H1 (cell line): ENCODE measurements around the gene MBNL2. TPM values are rescaled to one million over a fixed set of nuclear protein-coding genes. Genes with fewer than 3 reads are reported as not detected.

ENCODE experiments used
- CTCF ChIA-PET: fragments of 300-600 bp; sonication (Branson Sonifier 250); formaldehyde crosslinking; loops from one replicate; lab custom pipeline; 2021; ENCODE audit not compliant: partially characterized antibody; lab: Charles Lee
- POLR2A ChIA-PET: fragments of 300-600 bp; sonication (Branson Sonifier 250); formaldehyde crosslinking; loops from one replicate; lab custom pipeline; 2021; ENCODE audit warnings: inconsistent platforms; ENCODE audit not compliant: partially characterized antibody; lab: Charles Lee
- DNase-seq, 2 experiments: peaks; one replicate each; pipeline versions ENCODE4 v3.0.0 to v3.0.0-alpha.2; 2010 to 2022; ENCODE audit warnings: low spot score in 2 of 2, low read depth in 1 of 2, mixed read lengths in 1 of 2
- FAIRE-seq: peaks from 2 replicates; lab custom pipeline; 2011; peaks lifted over from hg19 to GRCh38; lab: Jason Lieb, UNC
- H2AFZ ChIP-seq: 2 replicates; pipeline ENCODE4 v1.8.1; 2012; ENCODE audit warnings: low read length, inconsistent platforms
- H2AK5ac ChIP-seq: 2 replicates; pipeline ENCODE4 v1.6.1; 2013; ENCODE audit warnings: low read depth, low read length
- H2BK120ac ChIP-seq: replicated peaks from 2 replicates; pipeline ENCODE3; 2013; ENCODE audit warnings: low read depth, low read length, inconsistent platforms
- H2BK12ac ChIP-seq: 2 replicates; pipeline ENCODE4 v1.6.1; 2013; ENCODE audit warnings: low read depth, low read length
- H2BK15ac ChIP-seq: 2 replicates; pipeline ENCODE4 v1.6.1; 2013; ENCODE audit warnings: low read length
- H2BK20ac ChIP-seq: 2 replicates; pipeline ENCODE4 v1.6.1; 2013; ENCODE audit warnings: low read length
- H2BK5ac ChIP-seq: 2 replicates; pipeline ENCODE4 v1.6.1; 2013; ENCODE audit warnings: low read depth, low read length
- H3K14ac ChIP-seq: 2 replicates; pipeline ENCODE4 v1.6.1; 2013; ENCODE audit warnings: inconsistent platforms; ENCODE audit not compliant: insufficient read length
- H3K18ac ChIP-seq: 2 replicates; pipeline ENCODE4 v1.6.1; 2013; ENCODE audit warnings: low read length; ENCODE audit errors: extremely low read depth
- H3K23ac ChIP-seq: 2 replicates; pipeline ENCODE4 v1.6.1; 2013; ENCODE audit warnings: inconsistent platforms; ENCODE audit not compliant: insufficient read length
- H3K23me2 ChIP-seq: 2 replicates; pipeline ENCODE4 v1.6.1; 2013; ENCODE audit warnings: low read depth, low read length
- H3K27ac ChIP-seq: 2 replicates; pipeline ENCODE4 v1.6.1; 2011; ENCODE audit warnings: low read depth, low read length, inconsistent platforms
- H3K27me3 ChIP-seq, 4 experiments: replicated peaks in 1 of 4; 1 replicate in 1 of 4; 2 replicates in 3 of 4; pipeline versions ENCODE4 v1.6.1 to v1.8.1; 2011 to 2013; ENCODE audit warnings: low read length in 3 of 4, mild to moderate bottlenecking in 3 of 4, inconsistent platforms in 2 of 4, mixed read lengths in 2 of 4, moderate library complexity in 1 of 4; ENCODE audit not compliant: control insufficient read depth in 3 of 4, insufficient read depth in 3 of 4; ENCODE audit errors: extremely low read depth in 1 of 4
- H3K36me3 ChIP-seq, 4 experiments: 2 replicates each; pipeline versions ENCODE4 v1.6.1 to v1.8.1; 2011 to 2013; ENCODE audit warnings: mild to moderate bottlenecking in 4 of 4, low read length in 3 of 4, moderate library complexity in 2 of 4, control low read depth in 1 of 4, inconsistent platforms in 1 of 4; ENCODE audit not compliant: insufficient read depth in 4 of 4, control insufficient read depth in 2 of 4
- H3K4ac ChIP-seq: replicated peaks from 2 replicates; pipeline ENCODE3; 2013; ENCODE audit warnings: low read length, low read depth, mixed read lengths, inconsistent platforms; ENCODE audit not compliant: insufficient read length
- H3K4me1 ChIP-seq, 4 experiments: replicated peaks in 1 of 4; 1 replicate in 1 of 4; 2 replicates in 3 of 4; pipeline versions ENCODE4 v1.6.1 to v1.8.1; 2011 to 2013; ENCODE audit warnings: low read length in 3 of 4, inconsistent platforms in 2 of 4, mixed read lengths in 1 of 4; ENCODE audit not compliant: insufficient read depth in 4 of 4, control insufficient read depth in 3 of 4
- H3K4me2 ChIP-seq, 2 experiments: 2 replicates each; pipeline versions ENCODE4 v1.6.1 to v1.8.1; 2011 to 2013; ENCODE audit warnings: low read depth in 2 of 2, low read length in 2 of 2, control low read depth in 1 of 2, inconsistent platforms in 1 of 2, mild to moderate bottlenecking in 1 of 2; ENCODE audit not compliant: insufficient read depth in 1 of 2
- H3K4me3 ChIP-seq, 4 experiments: fragments of 200-600, 300-600 bp in 1 of 4; sonication (generic), shearing (Covaris generic), sonication (Bioruptor Twin) in 1 of 4; 2 replicates each; pipeline versions ENCODE4 v1.5.1 to v1.8.1; 2011 to 2016; ENCODE audit warnings: low read length in 4 of 4, low read depth in 3 of 4, control low read depth in 2 of 4, inconsistent platforms in 2 of 4, mild to moderate bottlenecking in 2 of 4, mixed read lengths in 1 of 4, moderate library complexity in 1 of 4; ENCODE audit not compliant: insufficient read depth in 2 of 4; ENCODE audit errors: extremely low read depth in 1 of 4
- H3K56ac ChIP-seq: replicated peaks from 2 replicates; pipeline ENCODE3; 2013; ENCODE audit warnings: low read depth, mild to moderate bottlenecking, mixed read lengths, low read length, inconsistent platforms; ENCODE audit not compliant: insufficient read length
- H3K79me1 ChIP-seq: 2 replicates; pipeline ENCODE4 v1.6.1; 2013; ENCODE audit warnings: low read depth, low read length, control low read depth
- H3K79me2 ChIP-seq, 2 experiments: 2 replicates each; pipeline versions ENCODE4 v1.6.1 to v1.8.1; 2012 to 2013; ENCODE audit warnings: low read length in 2 of 2, mild to moderate bottlenecking in 2 of 2, inconsistent platforms in 1 of 2; ENCODE audit not compliant: insufficient read depth in 2 of 2, control insufficient read depth in 1 of 2
- H3K9ac ChIP-seq, 4 experiments: replicated peaks in 1 of 4; 1 replicate in 1 of 4; 2 replicates in 3 of 4; pipeline versions ENCODE4 v1.6.1 to v1.8.1; 2011 to 2013; ENCODE audit warnings: low read depth in 3 of 4, low read length in 3 of 4, control low read depth in 2 of 4, mild to moderate bottlenecking in 2 of 4, moderate library complexity in 2 of 4, inconsistent platforms in 1 of 4; ENCODE audit errors: extremely low read depth in 1 of 4
- H3K9me3 ChIP-seq, 2 experiments: 2 replicates each; pipeline versions ENCODE4 v1.6.1 to v1.8.1; 2012 to 2013; ENCODE audit warnings: mild to moderate bottlenecking in 2 of 2, moderate library complexity in 2 of 2, control low read depth in 1 of 2, inconsistent platforms in 1 of 2, low read depth in 1 of 2, low read length in 1 of 2, mixed read lengths in 1 of 2; ENCODE audit not compliant: insufficient read depth in 2 of 2
- H4K20me1 ChIP-seq, 2 experiments: replicated peaks in 1 of 2; 2 replicates each; pipeline versions ENCODE3 to v1.8.1; 2011 to 2013; ENCODE audit warnings: inconsistent platforms in 2 of 2, low read length in 2 of 2, mild to moderate bottlenecking in 1 of 2; ENCODE audit not compliant: insufficient read depth in 2 of 2, control insufficient read depth in 1 of 2
- H4K5ac ChIP-seq: 2 replicates; pipeline ENCODE4 v1.6.1; 2013; ENCODE audit warnings: low read length, low read depth, mixed read lengths, inconsistent platforms; ENCODE audit not compliant: insufficient read length
- H4K8ac ChIP-seq: 2 replicates; pipeline ENCODE4 v1.8.0; 2013; ENCODE audit warnings: mild to moderate bottlenecking, moderate library complexity, low read length, inconsistent platforms; ENCODE audit not compliant: insufficient read depth; ENCODE audit errors: extremely low read depth
- H4K91ac ChIP-seq: replicated peaks from 2 replicates; pipeline ENCODE3; 2013; ENCODE audit warnings: low read length, mixed read lengths, inconsistent platforms; ENCODE audit not compliant: insufficient read length
- ASH2L ChIP-seq: fragments of 200-600, 300-600 bp; sonication (generic); IDR thresholded peaks from one replicate; pipeline ENCODE4 v1.7.1; 2017; ENCODE audit warnings: low read length
- CBX5 ChIP-seq: fragments of 300-800, 300-1000 bp; sonication (generic); IDR thresholded peaks from 2 replicates; pipeline ENCODE4 v1.7.1; 2016; ENCODE audit warnings: antibody characterized with exemption, low read length, low read depth
- CHD2 ChIP-seq: IDR thresholded peaks from 2 replicates; pipeline ENCODE4 v1.6.1; 2012; ENCODE audit warnings: low read length, improper control_type of control experiment
- EZH2 ChIP-seq: fragments of 200-600 bp; sonication (generic); IDR thresholded peaks from 2 replicates; pipeline ENCODE4 v1.7.1; 2012; ENCODE audit warnings: low read depth, mild to moderate bottlenecking, moderate library complexity, low read length, inconsistent platforms; ENCODE audit not compliant: severe bottlenecking
- GABPA ChIP-seq: IDR thresholded peaks from 2 replicates; pipeline ENCODE4 v1.6.1; 2011; ENCODE audit warnings: mild to moderate bottlenecking, low read length, moderate library complexity, borderline replicate concordance; ENCODE audit not compliant: insufficient read depth
- HDAC6 ChIP-seq: IDR thresholded peaks from one replicate; pipeline ENCODE4 v1.7.1; 2012; ENCODE audit warnings: low read depth, mild to moderate bottlenecking, inconsistent platforms, low read length, moderate library complexity
- KDM5A ChIP-seq: fragments of 200-600 bp; IDR thresholded peaks from 2 replicates; pipeline ENCODE4 v1.7.1; 2012; ENCODE audit warnings: mild to moderate bottlenecking, low read length, inconsistent platforms, mixed read lengths
- PHF8 ChIP-seq: fragments of 200-600 bp; sonication (generic); conservative IDR thresholded peaks from 2 replicates; pipeline ENCODE4 v1.7.1; 2012; ENCODE audit warnings: low read depth, mild to moderate bottlenecking, inconsistent platforms, low read length, moderate library complexity
- POLR2AphosphoS5 ChIP-seq: IDR thresholded peaks from 2 replicates; pipeline ENCODE4 v1.6.1; 2011; ENCODE audit warnings: low read depth, low read length
- RNF2 ChIP-seq: fragments of 200-900, 300-1000 bp; sonication (generic); IDR thresholded peaks from 2 replicates; pipeline ENCODE4 v1.7.1; 2016; ENCODE audit warnings: borderline replicate concordance, low read depth, mild to moderate bottlenecking, antibody characterized with exemption, low read length; ENCODE audit not compliant: poor library complexity, severe bottlenecking; ENCODE audit errors: missing control alignments
- RXRA ChIP-seq: IDR thresholded peaks from 2 replicates; pipeline ENCODE4 v1.6.1; 2011; ENCODE audit warnings: low read depth, mild to moderate bottlenecking, low read length, moderate library complexity; ENCODE audit not compliant: insufficient read depth
- WGBS, 2 experiments: shearing (Covaris generic) in 1 of 2; methylation state at CpG; one replicate each; pipeline versions ENCODE4 v1.1.6 to v1.1.7; 2013 to 2015; ENCODE audit warnings: low lambda C conversion rate in 2 of 2, mixed read lengths in 2 of 2, inconsistent platforms in 1 of 2, low coverage in 1 of 2, missing lambda C conversion rate in 1 of 2; ENCODE audit not compliant: insufficient replicate concordance in 2 of 2, insufficient coverage in 1 of 2, insufficient read length in 1 of 2; ENCODE audit errors: extremely low coverage in 1 of 2, missing lambda C conversion rate in 1 of 2; 5-methylcytosine and 5-hydroxymethylcytosine counted together
- polyA plus RNA-seq, 7 experiments: library from polyadenylated mRNA; depleted of rRNA in 3 of 7; stranded (reverse) in 5 of 7; unstranded in 2 of 7; fragments of >200 nt in 5 of 7; fragments of 200-250 nt in 2 of 7; gene quantifications; 1 replicate in 5 of 7; 2 replicates in 1 of 7; 4 replicates in 1 of 7; pipeline versions ENCODE4 v1.2.1 to v1.2.3, GENCODE V29; 2011 to 2013; ENCODE audit warnings: missing spikeins in 2 of 7, mixed read lengths in 2 of 7
- total RNA-seq: library from RNA; stranded (reverse); fragmentation: NEBNext Ultra II Directional; extraction: Animal tissue kit (Norgen Biotek cat#: 25700); gene quantifications from 2 replicates; pipeline ENCODE4 v1.2.1, GENCODE V29; 2021
- TF ChIP-seq, protein P1 (sequence below): IDR thresholded peaks from 2 replicates; pipeline ENCODE4 v1.6.1; 2012; ENCODE audit warnings: low read length, inconsistent platforms

MBNL2 gene
- total and polyA plus RNA-seq, 2 of the 8 experiments (the other 6 are each of a cell fraction or from before 2014, with no cell fraction given), result 1.0 to 2.6 TPM

DNA sequence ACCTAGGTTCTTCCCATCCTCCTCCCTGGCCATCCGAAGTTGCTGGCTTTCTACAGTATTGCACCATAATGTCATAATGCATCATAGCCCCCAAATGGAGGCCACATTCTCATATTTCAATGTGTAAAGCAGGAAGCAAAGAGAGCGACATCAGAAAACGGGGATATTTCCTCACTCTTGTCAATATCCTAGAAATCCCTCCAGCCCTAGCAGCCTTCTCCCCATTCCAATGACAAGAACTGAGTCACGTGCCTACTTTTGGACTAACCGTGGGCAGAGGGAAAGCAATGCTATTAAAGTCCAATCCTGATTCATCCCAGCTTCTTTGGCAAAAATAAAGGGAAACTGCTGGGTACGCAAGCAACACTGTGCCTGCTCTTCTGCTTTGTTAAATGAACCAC, 207.5 kb downstream of the MBNL2 start:
- H3K27ac ChIP-seq, result no peak overlapping the region
- H4K20me1 ChIP-seq, result no peaks in the 10 kb centered on the region
- H4K8ac ChIP-seq, result no peak overlapping the region
- no peak overlapping the region for H4K5ac ChIP-seq
- H3K4me1 ChIP-seq, result no peaks in the 10 kb centered on the region; a peak in 1 of 7 replicates
- no peak overlapping the region for H2BK5ac ChIP-seq
- H3K79me2 ChIP-seq, result peaks cover 0 to 4% of the 10 kb centered on the region in 2 experiments; a peak in 2 of 4 replicates
- H2BK12ac ChIP-seq, result no peak overlapping the region
- no peak overlapping the region for H2BK20ac ChIP-seq
- H3K4me2 ChIP-seq, result no peak overlapping the region
- no peak overlapping the region for H3K18ac ChIP-seq
- H4K91ac ChIP-seq, result no peak overlapping the region
- H3K4ac ChIP-seq, result no peak overlapping the region
- no peak overlapping the region for H2AK5ac ChIP-seq
- no peak overlapping the region for H3K14ac ChIP-seq
- peaks cover 8% of the 10 kb centered on the region for H3K23me2 ChIP-seq
- no peak overlapping the region for H3K23ac ChIP-seq
- H2BK120ac ChIP-seq, result no peak overlapping the region
- no peak overlapping the region; the same call in 1 of the 2 replicates for H2AFZ ChIP-seq
- ChIA-PET CTCF (interaction anchor here (0.6 to 1.7 kb wide), 3 partner anchors 40 to 96 kb away, joined by 3 to 4 read pairs (median 4); no protein-coding TSS in a partner anchor), POLR2A (no interaction called here)
- no peak overlapping the region for H3K4me3 ChIP-seq
- no peaks in the 10 kb centered on the region for H3K27me3 ChIP-seq
- DNase-seq (no peak), FAIRE-seq (no peak)
- H2BK15ac ChIP-seq, result no peak overlapping the region
- H3K9me3 ChIP-seq, result no peaks in the 10 kb centered on the region; a peak in 1 of 4 replicates
- H3K9ac ChIP-seq, result peak overlapping the region in 1 of 4 experiments; percentile 24; a peak in 1 of 7 replicates
- no peaks in the 10 kb centered on the region for H3K79me1 ChIP-seq
- no peaks in the 10 kb centered on the region for H3K36me3 ChIP-seq
- 87% methylated on average over 6 of the region's 6 CpGs; no CpG with 5 or more reads in 1 of the 2 experiments for WGBS, 2 experiments
- no peak overlapping the region for H3K56ac ChIP-seq
- TF ChIP-seq ASH2L, result no peak
- no peak for TF ChIP-seq HDAC6
- no peak for TF ChIP-seq CHD2
- TF ChIP-seq POLR2AphosphoS5, result no peak
- no peak for TF ChIP-seq CBX5
- no peak for TF ChIP-seq RNF2
- TF ChIP-seq KDM5A, result no peak
- TF ChIP-seq, protein P1, sequence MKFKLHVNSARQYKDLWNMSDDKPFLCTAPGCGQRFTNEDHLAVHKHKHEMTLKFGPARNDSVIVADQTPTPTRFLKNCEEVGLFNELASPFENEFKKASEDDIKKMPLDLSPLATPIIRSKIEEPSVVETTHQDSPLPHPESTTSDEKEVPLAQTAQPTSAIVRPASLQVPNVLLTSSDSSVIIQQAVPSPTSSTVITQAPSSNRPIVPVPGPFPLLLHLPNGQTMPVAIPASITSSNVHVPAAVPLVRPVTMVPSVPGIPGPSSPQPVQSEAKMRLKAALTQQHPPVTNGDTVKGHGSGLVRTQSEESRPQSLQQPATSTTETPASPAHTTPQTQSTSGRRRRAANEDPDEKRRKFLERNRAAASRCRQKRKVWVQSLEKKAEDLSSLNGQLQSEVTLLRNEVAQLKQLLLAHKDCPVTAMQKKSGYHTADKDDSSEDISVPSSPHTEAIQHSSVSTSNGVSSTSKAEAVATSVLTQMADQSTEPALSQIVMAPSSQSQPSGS, result no peak
- TF ChIP-seq GABPA, result no peak
- no peak for TF ChIP-seq PHF8
- TF ChIP-seq EZH2, result no peak
- no peak for TF ChIP-seq RXRA
